ENCODE results near the gene POU2AF1.
"Not testable (repeated sequence)": the region's sequence is repeated elsewhere in the genome, so short reads cannot be mapped to it uniquely, and the experiment has no call there.

Gene POU2AF1

DNA sequence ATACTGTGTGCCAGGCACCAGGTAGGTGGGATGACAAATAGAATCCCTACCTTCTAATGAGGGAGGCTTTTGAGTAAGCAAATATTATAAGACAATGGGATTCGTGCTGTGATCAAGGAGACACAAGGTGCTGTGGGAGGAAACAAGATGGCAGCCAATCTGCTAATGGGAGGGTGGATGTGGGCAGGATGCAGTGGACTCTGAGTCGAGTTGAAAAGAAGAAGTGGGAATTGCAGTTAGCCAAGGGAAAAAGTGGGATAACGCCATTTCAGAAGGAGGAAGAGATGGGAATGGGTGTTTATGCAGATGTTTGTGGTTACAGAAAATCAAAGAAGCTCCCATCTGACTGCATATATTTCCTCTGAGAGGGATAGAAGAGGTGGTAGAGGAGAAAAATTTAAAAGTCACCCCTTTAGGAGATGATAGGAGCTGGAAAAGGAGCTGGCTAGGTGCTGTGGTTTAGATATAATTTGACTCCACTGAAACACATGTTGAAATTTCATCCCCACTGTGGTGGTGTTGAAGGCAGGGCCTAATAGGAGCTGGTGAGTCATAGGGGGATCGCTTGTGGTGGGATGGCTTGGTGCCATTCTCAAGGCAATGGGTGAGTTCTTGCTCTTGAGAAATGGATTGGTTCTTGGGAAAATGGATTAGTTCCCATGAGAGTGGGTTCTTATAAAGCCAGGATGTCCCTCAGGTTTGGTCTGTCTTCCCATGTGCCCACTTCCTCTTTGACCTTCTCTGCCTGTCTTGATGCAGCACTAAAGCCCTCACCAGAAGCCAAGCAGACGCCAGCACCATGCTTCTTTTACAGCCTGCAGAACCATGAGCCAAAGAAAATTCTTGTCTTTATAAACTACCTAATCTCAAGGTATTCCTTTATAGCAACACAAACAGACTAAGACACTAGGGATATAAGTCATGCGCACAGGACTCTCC lies 30.0 kb upstream of the POU2AF1 start:
- DNase-seq (ENCODE audit: low spot score) = no peak

DNA sequence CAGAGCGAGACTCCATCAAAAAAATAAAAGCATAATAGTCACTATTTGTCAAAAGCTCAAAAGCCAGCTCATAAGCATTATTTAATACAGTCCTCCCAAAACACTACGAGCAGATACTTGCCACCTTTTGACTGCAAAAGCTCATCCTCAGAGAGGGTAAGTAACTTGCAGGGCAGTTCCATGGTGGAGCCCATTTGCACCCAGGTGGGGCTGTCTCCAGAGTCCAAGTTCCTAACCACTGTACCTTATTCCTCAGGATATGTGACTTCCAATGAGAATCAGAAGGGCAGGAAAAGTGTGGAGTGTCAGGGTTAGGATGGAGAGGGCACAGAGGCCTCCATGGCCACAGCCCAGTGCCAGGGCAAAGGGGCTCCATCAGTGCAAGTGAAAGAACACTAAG lies 28.6 kb upstream of the POU2AF1 start:
- no peak for DNase-seq (ENCODE audit: low spot score)

DNA sequence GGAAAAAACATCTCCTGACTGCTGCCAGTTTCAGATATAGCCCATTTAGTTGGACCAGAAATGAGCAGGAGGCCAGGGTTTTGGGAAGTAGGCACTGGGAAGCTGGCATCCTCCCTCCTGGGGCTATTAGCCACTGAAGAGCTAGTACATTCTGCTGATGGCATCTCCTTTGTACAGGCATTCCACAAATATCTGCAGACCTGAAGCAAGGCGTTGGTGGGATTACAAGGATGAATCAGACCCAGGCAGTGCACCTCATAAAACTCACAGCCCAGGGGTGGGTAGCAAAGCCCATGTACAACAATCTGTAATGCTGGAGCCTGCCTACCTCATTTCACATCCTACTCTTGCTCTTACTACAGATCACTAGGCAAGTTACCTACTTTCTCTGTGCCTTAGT lies 27.5 kb upstream of the POU2AF1 start:
- no peak for DNase-seq (ENCODE audit: low spot score)

DNA sequence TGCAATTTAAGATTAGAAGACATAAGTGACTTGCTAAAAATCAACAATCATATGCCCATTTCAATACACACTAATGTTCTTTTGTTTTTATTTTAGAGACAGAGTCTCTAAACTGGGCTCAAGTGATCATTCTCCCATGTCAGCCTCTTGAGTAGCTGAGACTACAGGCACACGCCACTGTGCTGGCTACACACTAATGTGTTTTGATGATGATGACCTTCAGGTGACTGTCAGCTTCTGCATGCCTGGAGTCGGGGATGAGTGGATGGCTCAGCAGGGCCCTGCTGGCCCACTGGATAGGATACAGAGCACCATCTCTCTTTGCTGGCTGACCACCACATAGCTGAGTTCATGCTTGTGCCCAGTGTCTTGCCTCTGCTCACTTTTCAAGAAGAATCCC lies 27.0 kb upstream of the POU2AF1 start:
- no peak for DNase-seq (ENCODE audit: low spot score)

DNA sequence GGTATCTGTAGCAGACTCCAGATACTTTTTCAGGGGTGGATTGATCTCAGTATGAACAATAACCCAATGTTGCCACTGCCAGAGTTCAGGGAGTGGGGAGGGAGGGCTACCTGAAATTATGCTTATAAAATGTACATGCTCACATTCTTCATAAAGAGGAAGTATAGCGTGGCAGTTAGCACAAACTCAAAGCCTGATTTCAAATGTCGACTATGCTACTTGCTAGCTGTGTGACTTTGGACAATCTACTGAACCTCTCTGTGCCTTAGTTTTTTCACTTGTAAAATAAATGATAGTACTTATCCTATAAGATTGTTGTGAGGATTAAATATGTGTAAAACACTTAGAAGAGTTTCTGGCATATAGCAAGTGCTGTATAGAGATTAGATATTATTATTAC lies 26.5 kb upstream of the POU2AF1 start:
- no peak for DNase-seq (ENCODE audit: low spot score)

DNA sequence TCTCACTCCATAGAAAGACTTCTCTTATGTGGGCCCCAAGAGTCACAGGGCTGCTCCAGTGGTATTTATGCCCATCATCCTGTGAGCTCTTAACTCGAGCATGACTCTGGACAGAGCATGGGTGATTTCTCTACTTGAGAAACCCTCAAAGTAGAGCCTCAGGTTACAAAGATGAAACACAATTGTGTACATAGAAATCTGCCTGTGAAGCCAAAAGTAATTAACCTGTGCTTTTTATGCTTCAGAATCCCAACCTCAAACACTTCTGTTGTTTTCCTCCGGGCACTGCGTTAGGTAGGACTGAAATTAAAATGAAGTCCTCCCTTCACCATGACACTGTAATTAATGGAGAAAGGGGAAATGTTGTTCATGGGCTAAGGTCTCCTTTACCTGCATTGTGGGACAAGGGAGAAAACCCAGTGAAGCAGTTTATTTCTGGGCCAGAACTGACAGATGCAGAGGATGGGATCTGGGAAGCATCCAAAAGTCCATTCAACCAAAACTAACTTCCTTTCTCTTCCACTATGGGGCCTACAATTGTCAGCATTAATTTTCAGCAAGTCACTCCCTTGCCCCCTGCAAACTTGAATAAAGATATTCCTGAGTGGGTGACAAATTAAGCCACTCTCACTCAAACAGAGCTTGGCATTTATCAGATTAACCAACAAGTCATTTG lies 24.1 kb upstream of the POU2AF1 start:
- DNase-seq (ENCODE audit: low spot score) = no peak

DNA sequence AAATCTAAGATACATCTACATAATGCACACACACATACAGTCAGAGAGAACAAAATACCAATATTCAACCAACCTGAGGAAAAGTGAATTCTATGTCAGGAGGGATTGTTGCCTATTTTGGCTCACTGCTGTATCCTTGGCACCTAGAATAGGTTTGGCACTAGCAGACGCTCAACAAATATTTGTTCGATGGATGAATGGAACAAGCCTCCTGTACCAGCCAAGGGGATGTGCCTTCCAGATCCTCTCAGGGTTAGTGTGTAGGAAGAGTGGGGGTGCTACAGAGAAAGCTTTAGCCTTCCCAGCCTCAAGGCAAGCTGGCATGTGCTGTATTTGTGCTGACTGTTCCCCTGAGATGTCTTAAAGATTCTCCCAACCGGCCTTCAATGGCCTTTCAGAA lies 23.3 kb upstream of the POU2AF1 start:
- no peak for DNase-seq (ENCODE audit: low spot score)

DNA sequence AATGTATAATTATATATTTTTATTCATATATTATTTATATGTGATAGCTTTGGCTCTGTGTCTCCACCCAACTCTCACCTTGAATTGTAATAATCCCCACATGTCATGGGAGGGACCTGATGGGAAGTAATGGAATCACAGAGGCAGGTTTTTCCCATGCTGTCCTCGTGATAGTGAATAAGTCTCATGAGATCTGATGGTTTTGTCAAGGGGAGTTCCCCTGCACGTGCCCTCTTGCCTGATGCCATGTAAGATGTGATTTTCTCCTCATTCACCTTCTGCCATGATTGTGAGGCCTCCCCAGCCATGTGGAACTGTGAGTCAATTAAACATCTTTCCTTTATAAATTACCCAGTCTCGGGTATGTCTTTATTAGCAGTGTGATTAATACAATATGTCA lies 22.9 kb upstream of the POU2AF1 start:
- not testable (repeated sequence) for DNase-seq (ENCODE audit: low spot score)

DNA sequence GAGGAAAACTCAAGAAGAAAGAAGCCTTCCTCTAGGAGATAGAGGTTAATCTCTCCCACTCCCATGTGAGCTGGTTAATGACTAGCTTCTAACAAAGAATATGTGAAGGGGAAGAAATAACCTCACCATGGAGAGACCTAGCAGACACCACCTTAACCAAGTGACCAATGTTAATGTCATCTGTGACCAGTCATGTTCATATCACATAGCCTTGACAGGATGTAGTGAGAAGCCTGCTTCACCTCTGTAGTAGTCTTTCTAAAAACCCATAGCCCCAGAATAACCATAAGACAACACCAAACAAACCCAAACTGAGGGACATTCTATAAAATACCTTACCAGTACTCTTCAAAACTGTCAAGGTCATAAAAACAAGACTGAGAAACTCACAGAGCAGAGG lies 21.5 kb upstream of the POU2AF1 start:
- DNase-seq (ENCODE audit: low spot score) = no peak

DNA sequence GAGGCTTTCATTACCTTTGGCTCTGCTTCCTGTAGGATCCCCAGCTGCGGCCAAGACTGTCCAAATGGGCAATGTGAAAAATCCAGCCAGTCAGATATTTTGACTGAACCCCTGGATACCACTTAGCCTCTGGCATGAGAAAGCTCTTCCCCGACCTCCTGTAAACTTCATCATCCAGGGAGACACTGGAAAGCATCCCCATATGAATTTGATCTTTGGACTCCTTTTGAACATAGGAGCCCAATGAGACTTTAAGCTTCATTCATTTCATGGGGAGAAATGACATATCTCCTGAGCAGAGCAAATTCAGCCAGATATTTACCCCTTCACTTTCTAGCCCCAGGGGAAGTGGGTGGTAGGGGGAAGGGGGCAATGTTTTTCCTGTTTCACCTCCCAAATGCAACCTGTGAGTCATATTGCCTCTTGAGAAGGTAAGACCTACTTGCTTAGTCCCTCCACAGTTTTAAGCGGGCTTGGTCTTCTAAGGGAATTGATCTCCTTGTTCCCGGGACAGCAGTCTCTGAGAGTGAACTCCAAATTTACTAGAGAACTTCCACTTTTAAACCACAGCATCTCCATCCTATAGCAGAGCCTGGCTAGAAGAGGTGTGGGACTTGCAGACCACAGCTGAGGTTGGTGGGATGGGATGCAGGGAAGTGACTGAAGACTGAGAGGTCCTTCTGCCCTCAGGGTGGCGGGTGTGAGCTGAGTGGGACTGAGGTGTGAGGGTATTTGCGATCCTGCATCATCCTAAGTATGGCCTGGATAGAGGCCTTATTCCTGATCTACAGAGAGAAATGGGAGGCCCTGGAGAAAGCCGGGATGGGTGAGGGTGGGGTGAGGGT lies 20.3 kb upstream of the POU2AF1 start:
- DNase-seq (ENCODE audit: low spot score) = no peak

DNA sequence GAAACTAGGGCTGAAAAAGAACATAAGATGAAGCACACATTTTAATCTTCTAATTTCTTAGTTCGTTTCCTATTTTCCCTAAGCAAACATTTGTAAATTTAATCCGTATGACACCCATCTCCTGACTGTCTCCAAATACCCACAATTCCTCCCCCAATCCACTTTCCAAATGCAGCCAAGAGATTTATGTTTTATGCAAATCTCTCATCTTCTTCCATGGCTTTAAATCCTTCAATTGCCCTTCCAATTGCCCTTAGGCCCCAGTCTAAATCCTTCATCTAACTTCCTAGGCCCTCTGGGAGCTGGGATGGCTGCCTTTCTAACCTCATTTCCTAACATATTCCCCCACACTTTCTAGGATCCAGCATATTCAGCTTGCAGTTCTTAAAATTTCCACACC lies 18.0 kb upstream of the POU2AF1 start:
- DNase-seq (ENCODE audit: low spot score) = no peak

DNA sequence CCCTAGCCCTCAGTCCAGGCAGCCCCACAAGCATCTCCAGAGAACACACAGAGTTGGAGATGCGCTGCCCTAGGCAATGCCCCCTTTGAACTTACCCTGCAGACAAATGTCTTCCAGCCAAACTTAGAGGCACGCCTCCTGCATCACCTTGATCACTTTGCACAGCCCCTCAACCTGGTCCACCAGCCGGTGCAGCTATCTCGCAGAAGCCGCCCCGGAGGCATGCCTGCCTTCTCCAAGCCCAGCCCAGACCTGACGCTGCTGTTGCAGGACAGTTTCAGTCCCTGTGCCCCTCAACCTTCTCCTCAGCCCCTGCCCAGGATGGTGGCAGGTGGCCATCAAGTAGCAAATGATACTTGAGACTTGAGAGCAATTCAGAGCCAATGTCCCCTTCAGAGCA lies 16.7 kb upstream of the POU2AF1 start:
- no peak for DNase-seq (ENCODE audit: low spot score)

DNA sequence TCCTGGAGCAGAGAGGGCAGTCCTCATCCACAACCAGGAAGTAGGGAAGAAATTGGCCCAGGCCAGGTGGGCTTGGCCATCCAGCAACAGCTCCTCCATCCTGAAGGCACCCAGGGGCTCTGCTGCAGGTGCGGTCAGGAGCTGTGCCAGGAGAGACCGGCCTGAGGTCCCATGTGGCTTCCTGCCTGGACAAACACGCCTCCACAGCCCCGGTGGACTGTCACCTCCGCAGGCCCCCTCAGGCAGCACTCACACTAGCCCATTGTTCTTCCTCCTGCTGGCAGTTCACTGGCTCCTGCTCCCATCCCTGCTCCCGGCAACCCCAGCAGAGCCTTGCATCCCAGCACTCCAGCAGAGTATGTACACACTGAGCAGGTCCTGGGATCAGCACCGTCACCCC lies 16.0 kb upstream of the POU2AF1 start:
- DNase-seq (ENCODE audit: low spot score) = no peak

DNA sequence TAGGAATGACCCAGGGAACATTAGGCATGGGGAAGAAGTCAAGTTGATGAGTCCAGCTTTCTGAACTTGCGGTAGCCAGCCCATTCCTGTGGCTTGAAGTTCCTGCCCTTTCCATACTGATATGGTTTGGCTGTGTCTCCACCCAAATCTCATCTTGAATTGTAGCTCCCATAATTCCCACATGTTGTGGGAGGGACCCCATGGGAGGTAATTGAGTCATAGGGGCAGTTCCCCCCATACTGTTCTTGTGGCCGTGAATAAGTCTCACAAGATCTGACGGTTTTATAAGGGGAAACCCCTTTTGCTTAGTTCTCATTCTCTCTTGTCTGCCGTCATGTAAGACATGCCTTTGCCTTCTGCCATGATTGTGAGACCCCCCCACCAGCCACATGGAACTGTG lies 15.1 kb upstream of the POU2AF1 start:
- not testable (repeated sequence) for DNase-seq (ENCODE audit: low spot score)

DNA sequence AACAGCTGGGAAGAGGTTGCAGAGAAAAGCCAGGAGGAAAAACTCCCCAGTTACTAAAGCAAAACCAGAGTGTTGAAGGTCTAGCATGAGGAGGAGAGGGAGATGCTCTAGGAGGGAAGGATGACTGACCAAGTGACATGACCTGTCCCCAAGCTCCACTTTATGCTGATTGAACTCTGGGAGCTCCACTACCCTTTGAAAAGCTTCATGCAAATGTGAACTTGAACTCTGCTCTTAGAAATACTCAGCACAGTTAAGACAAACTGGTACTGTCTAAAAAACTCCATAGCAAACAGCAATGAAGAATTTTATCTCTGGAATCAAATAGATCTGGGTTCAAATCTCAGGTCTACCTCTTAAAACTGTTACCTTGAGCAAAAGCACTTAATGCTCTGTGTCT lies 14.5 kb upstream of the POU2AF1 start:
- no peak for DNase-seq (ENCODE audit: low spot score)

DNA sequence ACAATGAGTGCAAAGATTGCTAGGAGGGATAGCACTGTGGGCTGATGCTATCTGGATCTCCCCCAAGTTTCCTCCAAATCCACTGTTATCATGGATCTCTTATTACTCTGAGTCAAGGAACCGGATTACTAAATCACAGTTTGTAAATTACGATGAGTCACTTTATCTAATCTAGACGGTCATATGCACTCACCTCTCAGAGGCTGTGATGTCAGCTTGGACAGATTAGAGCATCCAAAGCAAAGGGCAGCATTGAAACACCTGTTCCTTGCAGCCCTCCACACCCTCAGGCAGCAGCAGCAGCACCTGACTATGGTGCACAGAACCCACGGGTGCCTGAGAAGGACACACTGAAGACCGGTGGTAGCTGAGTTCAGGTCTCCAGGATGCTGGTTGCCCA lies 14.0 kb upstream of the POU2AF1 start:
- DNase-seq (ENCODE audit: low spot score) = no peak

DNA sequence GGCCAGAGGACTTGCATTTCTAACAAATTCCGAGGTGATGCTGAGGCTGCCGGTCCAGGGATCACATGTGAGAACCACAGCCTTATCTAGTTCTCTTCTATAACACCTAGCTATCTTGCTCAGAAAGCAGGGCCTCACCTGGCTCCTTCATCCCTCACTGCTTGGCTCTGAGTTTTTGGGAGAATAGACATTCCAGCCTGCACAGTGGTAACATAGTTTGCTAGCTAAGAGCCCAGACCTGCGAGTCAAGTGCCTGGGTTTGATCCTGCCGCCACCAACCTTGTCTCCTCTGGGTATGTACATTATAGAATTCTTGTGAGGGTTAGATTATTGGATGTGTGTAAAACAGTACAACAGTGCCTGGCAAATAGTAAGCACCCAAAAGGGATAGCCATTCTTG lies 13.5 kb upstream of the POU2AF1 start:
- DNase-seq (ENCODE audit: low spot score) = no peak

DNA sequence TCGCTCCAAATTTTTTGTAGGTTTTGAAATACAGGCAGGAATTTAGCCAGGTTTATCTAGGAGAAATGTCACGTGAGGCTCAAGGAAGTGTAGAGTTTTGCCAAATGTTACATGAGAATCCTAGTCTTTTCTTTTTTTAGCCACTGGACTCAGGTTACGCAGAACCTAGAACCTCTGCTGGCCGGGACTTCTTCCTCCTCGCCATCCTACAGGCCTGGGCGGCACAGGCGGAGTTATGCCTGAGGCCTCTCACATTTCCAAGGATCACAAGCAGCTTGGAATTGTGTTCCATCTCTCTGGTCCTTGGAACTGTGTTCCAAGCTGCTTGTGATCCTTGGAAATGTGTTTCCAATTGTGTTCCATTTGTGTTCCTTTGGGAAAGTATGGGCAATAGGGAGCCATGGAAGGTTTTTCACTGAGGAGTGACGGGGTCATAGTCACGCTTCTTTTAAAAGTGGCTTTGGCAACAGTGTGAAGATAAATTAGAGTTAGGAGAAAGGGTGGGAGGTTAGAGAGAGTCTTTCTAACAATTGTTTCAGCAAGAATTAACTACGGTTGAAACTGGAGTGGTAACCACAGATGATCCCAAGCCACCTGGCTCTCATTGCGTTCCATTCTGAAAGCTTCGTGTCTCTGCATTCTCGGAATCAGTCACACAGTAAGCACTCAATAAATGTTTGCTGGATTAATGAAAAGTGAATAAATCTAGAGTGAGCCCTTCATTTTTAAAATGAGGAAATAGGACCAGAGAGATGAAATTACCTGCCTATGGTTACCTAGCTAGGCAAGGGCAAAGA lies 12.5 kb upstream of the POU2AF1 start:
- DNase-seq (ENCODE audit: low spot score) = no peak

DNA sequence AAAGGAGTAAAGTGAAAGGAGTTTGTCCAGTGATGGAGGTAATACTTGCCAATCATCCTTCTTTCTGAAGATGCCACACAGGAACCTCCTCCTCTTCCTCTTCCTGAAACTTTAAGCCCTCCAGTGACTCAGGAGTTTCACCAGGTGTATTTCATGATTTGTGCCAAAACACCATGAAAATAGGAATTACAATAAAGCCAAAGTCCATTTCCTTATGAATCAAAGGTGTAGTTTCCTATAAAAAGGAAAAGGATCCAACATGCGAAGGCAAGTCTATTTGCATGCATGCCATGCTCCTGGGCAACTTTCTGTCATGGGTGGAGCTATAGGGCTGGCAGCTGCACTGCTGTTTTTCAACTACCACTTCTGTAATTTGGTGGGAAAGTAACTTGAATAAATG lies 9.8 kb upstream of the POU2AF1 start:
- DNase-seq (ENCODE audit: low spot score) = no peak

DNA sequence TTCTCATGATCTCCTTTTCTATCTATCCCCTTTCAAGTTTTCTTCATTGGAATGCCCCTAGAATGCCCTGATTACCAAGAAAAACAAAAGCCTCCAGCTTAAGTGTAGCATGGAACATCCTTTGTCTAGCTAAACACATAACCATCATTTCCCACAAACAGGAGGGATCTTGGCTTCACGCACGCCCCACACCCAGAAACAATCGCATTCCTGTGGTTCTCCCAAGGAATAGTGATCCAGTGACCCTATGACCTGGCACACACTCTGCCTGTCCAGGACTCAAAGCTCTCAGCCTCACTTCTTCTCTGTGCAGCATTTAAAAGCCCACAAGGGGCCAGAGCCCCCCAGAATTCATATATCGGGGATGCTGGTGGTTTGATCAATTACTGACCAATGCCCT lies 9.3 kb upstream of the POU2AF1 start:
- DNase-seq (ENCODE audit: low spot score) = no peak

DNA sequence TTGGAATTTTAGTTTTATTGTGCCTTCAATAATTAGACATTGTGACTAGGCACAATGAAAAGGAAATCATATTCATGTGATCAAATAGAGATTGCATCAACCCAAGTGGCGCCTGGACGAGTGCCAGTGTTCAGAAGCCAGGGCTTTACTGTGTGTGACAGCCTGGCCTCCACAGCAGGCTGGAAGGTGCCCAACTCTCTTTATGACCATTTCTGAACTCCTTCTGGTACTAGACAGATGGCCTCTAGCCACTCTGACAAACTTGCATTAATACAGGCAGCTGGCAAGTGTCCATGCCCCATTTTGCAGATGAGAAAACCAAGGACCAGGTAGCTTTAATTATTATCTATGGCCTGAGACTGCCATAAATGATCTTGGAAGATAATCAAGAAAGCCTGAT lies 8.3 kb upstream of the POU2AF1 start:
- no peak for DNase-seq (ENCODE audit: low spot score)

DNA sequence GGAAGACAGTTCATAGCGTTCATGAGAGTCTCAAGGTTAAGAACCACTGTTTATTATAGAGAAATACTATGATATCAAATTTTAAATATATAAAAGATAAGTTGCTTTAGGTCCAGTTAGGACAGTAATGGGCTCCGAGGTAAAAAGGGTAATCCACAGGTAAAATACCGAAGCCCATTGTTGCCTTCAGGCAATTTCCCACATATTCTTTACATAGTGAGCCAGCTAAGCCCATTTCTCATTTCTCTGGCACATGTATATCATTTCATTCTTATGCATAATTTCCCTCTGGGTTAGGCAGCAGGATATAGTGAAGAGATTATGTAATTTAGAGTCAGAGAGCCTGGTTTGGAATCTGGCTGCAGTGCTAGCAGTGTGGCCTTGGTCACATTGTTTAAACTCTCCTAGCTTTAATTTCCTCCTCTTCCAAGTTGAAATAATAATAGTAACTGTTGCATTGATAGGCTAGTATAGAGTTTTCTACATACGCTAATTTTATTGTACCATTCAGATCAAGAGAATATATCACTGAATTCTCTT lies 7.6 kb upstream of the POU2AF1 start:
- DNase-seq (ENCODE audit: low spot score) = no peak

Data from activated CD4-positive, alpha-beta T cell treated with anti-CD3 and anti-CD28 coated beads, Interleukin-2, Interleukin-4, amounts not matched to agents 100 ng/mL and 50 ng/mL, durations not matched to agents 16 hours and 8 hours (primary cell).